Measurements from ENCODE around the gene YBX2.

YBX2 gene
- long read RNA-seq = 0 reads

GRCh38 chr17:7294614-7295153 lies at the start of gene YBX2:
TSS of gene YBX2 (minus strand) at chr17:7294639. CDS start at chr17:7294500, 139 bp downstream.
- no peak for TF ChIP-seq POLR2AphosphoS5 (IDR thresholded peaks at IDR 0.05; ENCODE audit: low read depth)
- no peak for TF ChIP-seq CTCF (IDR thresholded peaks at IDR 0.05; ENCODE audit: insufficient read depth, low read length)
- no peak for TF ChIP-seq REST (IDR thresholded peaks at IDR 0.05; ENCODE audit: insufficient replicate concordance, low read depth)
- TF ChIP-seq SPI1 (IDR thresholded peaks at IDR 0.05; ENCODE audit: borderline replicate concordance, low read depth) = no peak
- TF ChIP-seq GABPA (IDR thresholded peaks at IDR 0.05; ENCODE audit: low read depth) = no peak
- Histone ChIP-seq H3K27me3 (ENCODE audit: insufficient read depth, poor library complexity, severe bottlenecking) (peaks cover 2% of the 10 kb centered on the region), H3K4me3 (replicated peaks; ENCODE audit: insufficient read depth, low read length) (peak within 1 kb of the TSS; percentile 20), H3K27ac (replicated peaks) (no peak within 1 kb of the TSS)
- peak in 1 of 2 experiments; percentile 25 for DNase-seq (ENCODE audit: low read depth in 1 of 2, low spot score in 1 of 2)

- Histone ChIP-seq H3K4me3 (replicated peaks; ENCODE audit: insufficient read depth, low read length) (no peak overlapping the region), H3K27ac (replicated peaks) (no peak overlapping the region), H3K27me3 (ENCODE audit: insufficient read depth, poor library complexity, severe bottlenecking) (no peaks in the 10 kb centered on the region)
- no peak for TF ChIP-seq REST (IDR thresholded peaks at IDR 0.05; ENCODE audit: insufficient replicate concordance, low read depth)
- no peak for TF ChIP-seq SPI1 (IDR thresholded peaks at IDR 0.05; ENCODE audit: borderline replicate concordance, low read depth)
- TF ChIP-seq GABPA (IDR thresholded peaks at IDR 0.05; ENCODE audit: low read depth) = no peak
- TF ChIP-seq CTCF (IDR thresholded peaks at IDR 0.05; ENCODE audit: insufficient read depth, low read length) = no peak
- no peak for TF ChIP-seq POLR2AphosphoS5 (IDR thresholded peaks at IDR 0.05; ENCODE audit: low read depth)
- no peak for DNase-seq (ENCODE audit: low read depth in 1 of 2, low spot score in 1 of 2)
Measured at GRCh38 chr17:7343250-7343649, 48.8 kb upstream of the YBX2 start.

- no peak overlapping the region for H3K4me3 ChIP-seq (replicated peaks; ENCODE audit: insufficient read depth, low read length)
- no peak overlapping the region for H3K27ac ChIP-seq (replicated peaks)
- no peak for DNase-seq (ENCODE audit: low read depth in 1 of 2, low spot score in 1 of 2)
- no peaks in the 10 kb centered on the region for H3K27me3 ChIP-seq (ENCODE audit: insufficient read depth, poor library complexity, severe bottlenecking)
- TF ChIP-seq REST (IDR thresholded peaks at IDR 0.05; ENCODE audit: insufficient replicate concordance, low read depth) (no peak), POLR2AphosphoS5 (IDR thresholded peaks at IDR 0.05; ENCODE audit: low read depth) (no peak), GABPA (IDR thresholded peaks at IDR 0.05; ENCODE audit: low read depth) (no peak), SPI1 (IDR thresholded peaks at IDR 0.05; ENCODE audit: borderline replicate concordance, low read depth) (no peak), CTCF (IDR thresholded peaks at IDR 0.05; ENCODE audit: insufficient read depth, low read length) (no peak)
Measured at GRCh38 chr17:7341842-7342241, 47.4 kb upstream of the YBX2 start.

Measured in HL-60 (cell line).